ENCODE measurements around the gene ZFAND2A. TPM values are rescaled to one million over a fixed set of nuclear protein-coding genes. Genes with fewer than 3 reads are reported as not detected.

The ZFAND2A gene
- total and polyA plus RNA-seq, 5 experiments from 2014 or later: 33.5 to 59.9 (median 47.9) TPM

DNA sequence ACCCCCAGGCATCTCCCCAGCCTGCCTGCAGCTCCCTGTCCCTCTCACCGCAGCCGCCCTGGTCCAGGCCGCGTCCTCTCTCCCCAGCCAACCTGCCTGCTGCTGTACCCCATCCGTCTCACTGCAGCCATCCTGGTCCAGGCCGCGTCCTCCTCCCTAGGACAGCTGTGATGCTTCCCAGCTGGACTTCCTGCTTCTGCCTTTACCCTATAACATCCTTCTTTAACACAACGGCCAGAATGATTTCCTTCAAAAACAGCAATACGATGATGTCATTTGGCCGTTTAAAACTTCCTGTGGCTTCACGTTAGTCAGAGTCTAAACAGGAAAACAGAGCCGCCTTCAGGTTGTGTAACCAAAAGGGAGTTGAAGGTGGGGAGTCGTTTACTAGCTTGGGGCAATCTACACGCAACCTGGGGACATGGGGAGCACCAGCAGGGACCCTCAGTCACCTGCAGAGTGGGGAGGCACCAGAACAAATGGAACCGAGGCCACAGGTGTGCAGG lies 32.2 kb upstream of the ZFAND2A start:
- POLR2A ChIA-PET: no interaction called here
- H3K27me3 Mint-ChIP-seq: peaks cover 3 to 27% (median 6%) of the 10 kb centered on the region in 5 donors
- peak overlapping the region in 6 of 10 donors; percentile 15 to 84 (median 60) for H3K4me3 Mint-ChIP-seq
- no peaks in the 10 kb centered on the region for H3K36me3 Mint-ChIP-seq
- H3K9me3 Mint-ChIP-seq: no peaks in the 10 kb centered on the region
- peaks cover 10 to 15% (median 11%) of the 10 kb centered on the region in 4 donors for H3K4me1 Mint-ChIP-seq
- ATAC-seq: peak; percentile 25 to 74
- peak overlapping the region in 8 of 10 donors; percentile 40 to 96 (median 72) for H3K27ac Mint-ChIP-seq
- peak in 2 of 10 donors; percentile 7 to 40 for DNase-seq

DNA sequence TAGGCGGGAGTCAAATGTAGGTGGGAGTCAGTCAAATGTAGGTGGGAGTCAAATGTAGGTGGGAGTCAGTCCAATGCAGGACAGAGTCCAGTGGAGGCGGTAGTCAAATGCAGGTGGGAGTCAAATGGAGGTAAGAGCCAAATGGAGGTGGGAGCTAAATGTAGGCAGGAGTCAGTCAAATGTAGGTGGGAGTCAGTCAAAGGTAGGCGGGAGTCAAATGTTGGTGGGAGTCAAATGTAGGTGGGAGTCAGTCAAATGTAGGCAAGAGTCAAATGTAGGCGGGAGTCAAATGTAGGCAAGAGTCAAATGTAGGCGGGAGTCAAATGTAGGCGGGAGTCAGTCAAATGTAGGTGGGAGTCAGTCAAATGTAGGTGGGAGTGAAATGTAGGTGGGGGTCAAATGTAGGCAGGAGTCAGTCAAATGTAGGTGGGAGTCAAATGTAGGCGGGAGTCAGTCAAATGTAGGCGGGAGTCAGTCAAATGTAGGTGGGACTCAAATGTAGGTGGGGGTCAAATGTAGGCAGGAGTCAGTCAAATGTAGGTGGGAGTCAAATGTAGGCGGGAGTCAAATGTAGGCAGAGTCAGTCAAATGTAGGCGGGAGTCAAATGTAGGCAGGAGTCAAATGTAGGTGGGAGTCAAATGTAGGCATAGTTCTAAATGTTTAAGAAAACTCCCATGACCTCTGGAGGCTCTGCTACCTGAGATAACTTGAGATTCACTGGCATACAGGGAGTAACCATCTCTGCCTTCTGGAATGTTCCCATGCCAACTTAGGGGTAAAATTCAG lies 30.2 kb upstream of the ZFAND2A start:
- ATAC-seq: no peak
- no peak for DNase-seq
- no peak overlapping the region for H3K4me3 Mint-ChIP-seq
- H3K27me3 Mint-ChIP-seq: peaks cover 8 to 43% (median 17%) of the 10 kb centered on the region in 5 donors
- H3K9me3 Mint-ChIP-seq: no peaks in the 10 kb centered on the region
- peaks cover 10 to 15% (median 11%) of the 10 kb centered on the region in 4 donors for H3K4me1 Mint-ChIP-seq
- peak overlapping the region in 4 of 10 donors; percentile 18 to 66 (median 50) for H3K27ac Mint-ChIP-seq
- H3K36me3 Mint-ChIP-seq: no peaks in the 10 kb centered on the region
- POLR2A ChIA-PET: no interaction called here

DNA sequence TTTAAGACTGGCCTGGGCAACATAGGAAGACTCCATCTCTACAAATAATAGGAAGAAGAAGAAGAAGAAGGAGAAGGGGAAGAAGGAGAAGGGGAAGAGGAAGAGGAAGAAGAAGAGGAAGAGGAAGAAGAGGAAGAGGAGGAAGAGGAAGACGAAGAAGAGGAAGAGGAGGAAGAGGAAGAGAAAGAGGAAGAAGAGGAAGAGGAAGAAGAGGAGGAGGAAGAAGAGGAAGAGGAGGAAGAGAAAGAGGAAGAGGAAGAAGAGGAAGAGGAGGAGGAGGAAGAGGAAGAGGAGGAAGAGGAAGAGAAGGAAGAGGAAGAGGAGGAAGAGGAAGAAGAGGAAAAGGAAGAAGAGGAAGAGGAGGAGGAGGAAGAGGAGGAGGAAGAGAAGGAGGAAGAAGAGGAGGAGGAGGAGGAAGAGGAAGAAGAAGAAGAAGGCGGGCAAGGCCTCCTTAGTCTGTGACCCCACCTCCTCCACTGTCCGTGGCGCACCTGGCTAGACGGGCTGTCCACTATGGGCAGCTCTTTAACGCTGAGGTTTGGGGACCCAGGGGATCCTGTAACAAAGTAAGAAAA lies 28.8 kb upstream of the ZFAND2A start:
- no peaks in the 10 kb centered on the region for H3K36me3 Mint-ChIP-seq
- no peaks in the 10 kb centered on the region for H3K9me3 Mint-ChIP-seq
- H3K4me3 Mint-ChIP-seq: no peak overlapping the region
- peak overlapping the region in 2 of 10 donors; percentile 40 to 41 for H3K27ac Mint-ChIP-seq
- H3K4me1 Mint-ChIP-seq: peaks cover 10 to 15% (median 11%) of the 10 kb centered on the region in 4 donors
- no peak for ATAC-seq
- H3K27me3 Mint-ChIP-seq: peaks cover 10 to 48% (median 17%) of the 10 kb centered on the region in 5 donors
- POLR2A ChIA-PET: no interaction called here
- DNase-seq: no peak

DNA sequence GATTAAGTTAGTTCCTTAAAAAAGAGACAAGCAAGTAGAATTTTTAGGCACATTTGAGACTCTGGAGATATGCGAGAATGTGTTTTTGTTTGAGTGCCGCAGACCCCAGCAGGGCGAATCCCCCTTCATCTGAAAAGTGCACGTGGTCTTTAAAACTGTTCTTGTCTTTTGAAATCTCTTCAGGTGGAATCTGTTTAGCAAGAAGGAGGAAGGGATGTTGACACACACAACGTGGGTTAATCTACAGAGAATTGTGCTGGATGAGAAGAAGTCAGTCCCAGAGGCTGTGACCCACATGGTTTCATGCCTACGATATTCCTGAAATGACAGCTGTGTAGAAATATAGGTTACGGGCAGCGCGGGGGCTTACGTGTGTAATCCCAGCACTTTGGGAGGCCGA lies 27.1 kb upstream of the ZFAND2A start:
- ATAC-seq (no peak), DNase-seq (no peak)
- Mint-ChIP-seq H3K27ac (no peak overlapping the region), H3K4me1 (peaks cover 7 to 15% (median 10%) of the 10 kb centered on the region in 4 donors), H3K27me3 (peaks cover 10 to 47% (median 18%) of the 10 kb centered on the region in 5 donors), H3K9me3 (no peaks in the 10 kb centered on the region), H3K36me3 (no peaks in the 10 kb centered on the region), H3K4me3 (no peak overlapping the region)
- POLR2A ChIA-PET: no interaction called here

DNA sequence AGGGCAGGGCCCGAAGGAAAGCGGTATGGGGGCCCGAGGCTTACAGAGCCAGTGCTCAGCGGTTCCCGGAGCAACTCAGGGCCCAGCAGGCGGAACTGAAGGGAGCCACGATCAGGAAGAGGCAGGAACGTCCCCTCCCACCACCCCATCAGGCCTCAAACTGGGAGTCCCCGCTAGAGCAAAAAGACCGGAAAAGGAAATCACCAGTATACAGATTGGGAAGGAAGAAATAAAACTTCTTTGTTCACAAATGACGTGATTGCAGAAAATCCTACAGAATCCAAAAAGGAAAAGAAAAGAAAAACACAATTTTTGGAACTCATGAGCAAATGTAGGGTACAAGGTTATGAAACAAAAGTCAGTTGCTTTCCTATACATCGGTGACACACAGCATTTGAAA lies 21.6 kb upstream of the ZFAND2A start:
- DNase-seq (no peak), ATAC-seq (no peak)
- H3K4me3 Mint-ChIP-seq: no peak overlapping the region
- H3K36me3 Mint-ChIP-seq: no peaks in the 10 kb centered on the region
- H3K9me3 Mint-ChIP-seq: no peaks in the 10 kb centered on the region
- H3K27ac Mint-ChIP-seq: peak overlapping the region in 2 of 10 donors; percentile 48 to 92
- POLR2A ChIA-PET: no interaction called here
- peaks cover 17 to 44% (median 28%) of the 10 kb centered on the region in 5 donors for H3K27me3 Mint-ChIP-seq
- H3K4me1 Mint-ChIP-seq: peaks cover 6 to 10% (median 7%) of the 10 kb centered on the region in 4 donors

DNA sequence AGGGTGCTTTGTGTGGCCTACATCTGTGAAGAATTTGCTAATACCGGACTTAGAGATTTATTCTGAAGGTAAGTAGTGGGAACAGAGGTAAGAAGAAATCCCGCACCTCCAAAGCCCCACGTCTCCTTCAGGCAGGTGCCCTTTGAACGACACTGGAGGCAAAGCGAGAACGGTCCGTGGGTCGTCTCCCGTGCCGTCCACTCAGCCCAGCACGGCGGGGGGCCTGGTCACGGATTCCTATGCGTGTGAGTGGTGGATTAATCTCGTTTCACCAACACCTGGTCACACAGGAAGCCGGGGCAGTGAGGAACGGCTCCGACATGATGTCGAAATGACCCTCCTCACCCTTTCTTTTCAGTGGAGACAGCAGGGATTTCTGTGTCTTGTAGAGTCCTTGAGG lies 21.0 kb upstream of the ZFAND2A start:
- peaks cover 10 to 16% (median 13%) of the 10 kb centered on the region in 4 donors for H3K4me1 Mint-ChIP-seq
- no peak for ATAC-seq
- POLR2A ChIA-PET: interaction anchor here (1.3 kb wide), 1 partner anchor 43 kb away, joined by 3 read pairs; no protein-coding TSS in a partner anchor
- H3K27me3 Mint-ChIP-seq: peaks cover 11 to 38% (median 23%) of the 10 kb centered on the region in 5 donors
- H3K27ac Mint-ChIP-seq: no peak overlapping the region
- no peak overlapping the region for H3K4me3 Mint-ChIP-seq
- H3K9me3 Mint-ChIP-seq: no peaks in the 10 kb centered on the region
- no peaks in the 10 kb centered on the region for H3K36me3 Mint-ChIP-seq
- no peak for DNase-seq

DNA sequence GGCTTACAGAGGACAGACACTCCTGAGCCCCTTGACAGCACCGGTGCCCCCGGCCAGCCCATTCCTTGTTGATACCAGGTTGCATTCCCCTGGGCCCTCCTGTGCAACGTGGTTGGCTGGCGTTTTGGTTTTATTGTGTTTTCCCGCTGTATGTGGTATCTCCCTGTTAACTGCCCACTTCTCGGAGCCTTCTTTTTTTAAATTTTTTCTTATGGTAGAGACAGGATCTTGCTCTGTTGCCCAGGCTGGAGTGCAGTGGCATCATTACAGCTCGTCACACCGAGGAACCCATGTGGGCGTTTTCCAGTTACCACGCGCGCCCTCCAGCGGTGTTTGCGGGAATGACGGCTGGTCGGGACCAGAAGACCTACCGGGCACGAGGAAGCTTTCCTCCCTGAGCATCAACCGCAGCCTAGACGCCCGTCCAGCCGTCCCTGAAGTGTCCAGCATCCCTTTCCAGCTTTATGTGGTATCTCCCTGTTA lies 16.9 kb upstream of the ZFAND2A start:
- DNase-seq: peak; percentile 44 to 83 (median 68)
- ATAC-seq: peak; percentile 69 to 80
- Mint-ChIP-seq H3K4me1 (peaks cover 8 to 14% (median 12%) of the 10 kb centered on the region in 4 donors), H3K36me3 (no peaks in the 10 kb centered on the region), H3K4me3 (peak overlapping the region in 8 of 10 donors; percentile 41 to 74 (median 57)), H3K9me3 (no peaks in the 10 kb centered on the region), H3K27me3 (peaks cover 10 to 28% (median 15%) of the 10 kb centered on the region in 5 donors), H3K27ac (peak overlapping the region in 3 of 10 donors; percentile 18 to 69 (median 55))
- POLR2A ChIA-PET: interaction anchor here (1.5 kb wide), 1 partner anchor 184 kb away, joined by 6 read pairs; no protein-coding TSS in a partner anchor

DNA sequence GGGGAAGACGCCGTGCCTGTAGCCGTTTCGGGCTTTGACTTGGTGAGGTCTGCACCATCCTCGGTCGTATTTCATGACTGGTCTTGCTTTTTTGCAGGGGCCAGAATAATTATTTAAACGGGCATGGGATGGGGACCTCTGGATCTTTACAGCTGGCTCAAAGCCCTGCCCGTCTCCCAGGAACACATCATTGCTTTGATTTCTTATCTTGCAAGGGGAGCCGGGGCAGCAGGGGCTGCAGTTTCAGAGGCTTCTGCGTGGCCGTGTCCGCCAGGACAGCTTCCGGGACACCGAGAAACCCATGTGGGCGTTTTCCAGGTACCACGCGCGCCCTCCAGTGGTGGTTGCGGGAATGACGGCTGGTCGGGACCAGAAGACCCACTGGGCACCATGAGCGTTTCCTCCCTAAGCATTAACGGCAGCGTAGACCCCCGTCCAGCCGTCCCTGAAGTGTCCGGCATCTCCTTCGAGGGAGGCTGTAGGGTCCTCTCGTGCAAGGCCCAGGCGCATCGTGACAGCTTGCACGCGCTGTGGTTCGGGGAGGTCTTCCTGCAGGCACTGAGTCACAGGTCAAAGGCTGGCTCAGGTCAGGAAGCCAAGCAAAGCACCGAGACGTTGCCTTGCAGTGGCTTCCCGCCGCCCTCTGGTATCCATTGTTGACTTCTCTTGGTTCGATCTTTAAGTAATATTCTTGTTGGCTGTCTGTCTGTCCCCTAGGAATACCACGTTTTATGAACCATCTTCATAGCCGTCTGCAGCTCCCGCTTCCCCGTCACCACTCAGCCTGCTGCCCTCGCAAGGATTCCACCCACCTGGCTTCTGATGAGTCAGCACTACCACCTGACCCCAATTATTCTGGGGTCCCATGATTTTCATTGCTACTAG lies 16.2 kb upstream of the ZFAND2A start:
- peaks cover 8 to 17% (median 12%) of the 10 kb centered on the region in 4 donors for H3K4me1 Mint-ChIP-seq
- H3K4me3 Mint-ChIP-seq: peak overlapping the region; percentile 20 to 75 (median 61)
- POLR2A ChIA-PET: interaction anchor here (1.5 to 1.9 kb wide), 2 partner anchors 16 to 183 kb away, joined by 6 to 7 read pairs; partner anchors contain the start of gene ZFAND2A
- H3K27ac Mint-ChIP-seq: peak overlapping the region in 2 of 10 donors; percentile 53 to 69
- H3K27me3 Mint-ChIP-seq: peaks cover 10 to 21% (median 14%) of the 10 kb centered on the region in 5 donors
- ATAC-seq (peak; percentile 54 to 81), DNase-seq (peak; percentile 49 to 85 (median 70))
- no peaks in the 10 kb centered on the region for H3K9me3 Mint-ChIP-seq
- no peaks in the 10 kb centered on the region for H3K36me3 Mint-ChIP-seq

DNA sequence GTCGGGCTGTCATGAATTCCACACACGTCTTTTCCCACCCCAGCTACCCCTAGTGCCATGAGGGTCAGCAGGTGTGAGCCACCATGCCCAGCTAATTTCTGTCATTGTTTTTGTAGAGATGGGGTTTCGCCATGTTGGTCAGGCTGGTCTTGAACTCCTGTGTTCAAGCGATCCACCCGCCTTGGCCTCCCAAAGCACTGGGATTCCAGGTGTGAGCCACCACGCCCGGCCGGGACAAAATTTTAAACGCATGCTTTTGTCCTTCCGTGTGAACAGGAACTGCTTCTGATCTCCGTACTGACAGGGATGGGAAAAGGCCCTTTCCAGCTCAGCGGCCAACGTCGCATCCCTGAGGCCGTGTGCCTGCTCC lies 15.6 kb upstream of the ZFAND2A start:
- no peak for ATAC-seq
- H3K9me3 Mint-ChIP-seq: no peaks in the 10 kb centered on the region
- no peak for DNase-seq
- peaks cover 8 to 17% (median 12%) of the 10 kb centered on the region in 4 donors for H3K4me1 Mint-ChIP-seq
- no peak overlapping the region for H3K27ac Mint-ChIP-seq
- H3K4me3 Mint-ChIP-seq: peak overlapping the region in 1 of 10 donors; percentile 2
- H3K27me3 Mint-ChIP-seq: peaks cover 10 to 16% (median 13%) of the 10 kb centered on the region in 5 donors
- no peaks in the 10 kb centered on the region for H3K36me3 Mint-ChIP-seq
- POLR2A ChIA-PET: interaction anchor here (1.9 kb wide), 1 partner anchor 15 kb away, joined by 7 read pairs; the partner anchor contains the start of gene ZFAND2A

DNA sequence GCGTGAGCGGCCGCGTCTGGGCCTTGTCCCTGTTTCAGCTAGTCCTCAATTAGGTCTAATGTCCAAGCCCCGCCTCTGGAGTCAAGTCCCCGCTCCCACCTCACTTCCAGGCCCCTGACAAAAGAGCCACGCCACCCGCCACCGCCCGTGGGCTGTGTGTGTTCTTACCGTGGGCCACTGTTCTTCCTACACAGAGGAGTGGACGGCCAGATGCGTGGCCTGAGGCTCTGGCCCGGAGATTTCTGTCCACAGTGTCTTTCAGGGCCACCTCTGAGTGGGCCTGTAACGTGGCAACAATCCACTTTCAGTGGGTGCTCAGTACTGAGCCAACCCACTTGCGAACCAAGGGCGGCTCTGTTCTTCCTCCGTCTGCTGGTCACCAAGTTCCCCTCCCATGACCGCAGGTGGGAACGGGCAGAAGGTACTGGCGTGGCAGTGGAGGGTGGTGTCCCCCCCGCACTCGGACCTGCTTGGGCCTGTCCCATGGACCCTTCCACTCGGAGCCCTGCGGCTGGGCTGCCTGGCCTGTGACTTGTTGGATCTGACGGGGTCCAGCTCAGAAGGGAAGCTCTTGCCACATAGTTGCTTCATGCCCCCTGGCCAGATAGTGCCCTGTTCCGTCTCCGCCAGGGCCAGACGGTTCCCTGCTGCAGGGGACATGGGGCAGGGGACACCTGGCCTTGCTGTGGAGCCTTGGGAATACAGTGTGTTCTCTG lies 15.0 kb upstream of the ZFAND2A start:
- ATAC-seq: no peak
- Mint-ChIP-seq H3K4me1 (peaks cover 9 to 18% (median 14%) of the 10 kb centered on the region in 4 donors), H3K27me3 (peaks cover 8 to 11% (median 10%) of the 10 kb centered on the region in 5 donors), H3K27ac (no peak overlapping the region), H3K9me3 (no peaks in the 10 kb centered on the region), H3K4me3 (peak overlapping the region in 1 of 10 donors; percentile 2), H3K36me3 (no peaks in the 10 kb centered on the region)
- DNase-seq: no peak
- POLR2A ChIA-PET: interaction anchor here (1.9 kb wide), 1 partner anchor 15 kb away, joined by 7 read pairs; the partner anchor contains the start of gene ZFAND2A

DNA sequence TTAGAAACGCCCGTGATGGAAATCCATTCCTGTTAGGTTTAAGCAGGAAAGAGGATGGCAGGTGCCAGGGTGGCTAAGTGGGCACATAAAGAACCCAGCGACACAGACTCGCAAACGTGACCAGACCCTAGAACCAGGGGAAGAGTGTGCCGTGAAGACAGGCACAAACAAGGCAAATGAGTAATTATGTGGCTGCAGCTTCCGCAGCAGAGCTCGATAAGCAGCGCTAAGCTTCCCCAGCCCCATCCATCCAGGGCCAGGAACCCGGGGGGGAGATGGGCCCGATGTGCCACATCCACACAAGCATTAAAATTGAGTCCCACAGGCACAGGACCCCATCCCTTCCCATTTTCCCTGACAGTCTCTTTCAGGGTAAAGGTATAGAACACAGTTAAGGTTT lies 14.0 kb upstream of the ZFAND2A start:
- no peak for ATAC-seq
- Mint-ChIP-seq H3K27me3 (peaks cover 3 to 8% (median 5%) of the 10 kb centered on the region in 5 donors), H3K9me3 (no peaks in the 10 kb centered on the region), H3K4me1 (peaks cover 15 to 28% (median 20%) of the 10 kb centered on the region in 4 donors), H3K27ac (no peak overlapping the region), H3K4me3 (no peak overlapping the region), H3K36me3 (no peaks in the 10 kb centered on the region)
- DNase-seq: no peak
- POLR2A ChIA-PET: interaction anchor here (1.5 kb wide), 1 partner anchor 36 kb away, joined by 3 read pairs; a partner anchor contains a TSS
